H1 (cell line): ENCODE data around the gene ALG9. TPM values are rescaled to one million over a fixed set of nuclear protein-coding genes. Genes with fewer than 3 reads are reported as not detected.

Experiments
- CTCF ChIA-PET: fragments of 300-600 bp; sonication (Branson Sonifier 250); formaldehyde crosslinking; loops from one replicate; lab custom pipeline; 2021; ENCODE audit not compliant: partially characterized antibody; lab: Charles Lee
- POLR2A ChIA-PET: fragments of 300-600 bp; sonication (Branson Sonifier 250); formaldehyde crosslinking; loops from one replicate; lab custom pipeline; 2021; ENCODE audit warnings: inconsistent platforms; ENCODE audit not compliant: partially characterized antibody; lab: Charles Lee
- DNase-seq, 2 experiments: peaks; one replicate each; pipeline versions ENCODE4 v3.0.0 to v3.0.0-alpha.2; 2010 to 2022; ENCODE audit warnings: low spot score in 2 of 2, low read depth in 1 of 2, mixed read lengths in 1 of 2
- FAIRE-seq: peaks from 2 replicates; lab custom pipeline; 2011; peaks lifted over from hg19 to GRCh38; lab: Jason Lieb, UNC
- H2AFZ ChIP-seq: 2 replicates; pipeline ENCODE4 v1.8.1; 2012; ENCODE audit warnings: low read length, inconsistent platforms
- H2AK5ac ChIP-seq: 2 replicates; pipeline ENCODE4 v1.6.1; 2013; ENCODE audit warnings: low read depth, low read length
- H2BK120ac ChIP-seq: replicated peaks from 2 replicates; pipeline ENCODE3; 2013; ENCODE audit warnings: low read depth, low read length, inconsistent platforms
- H2BK12ac ChIP-seq: 2 replicates; pipeline ENCODE4 v1.6.1; 2013; ENCODE audit warnings: low read depth, low read length
- H2BK15ac ChIP-seq: 2 replicates; pipeline ENCODE4 v1.6.1; 2013; ENCODE audit warnings: low read length
- H2BK20ac ChIP-seq: 2 replicates; pipeline ENCODE4 v1.6.1; 2013; ENCODE audit warnings: low read length
- H2BK5ac ChIP-seq: 2 replicates; pipeline ENCODE4 v1.6.1; 2013; ENCODE audit warnings: low read depth, low read length
- H3K14ac ChIP-seq: 2 replicates; pipeline ENCODE4 v1.6.1; 2013; ENCODE audit warnings: inconsistent platforms; ENCODE audit not compliant: insufficient read length
- H3K18ac ChIP-seq: 2 replicates; pipeline ENCODE4 v1.6.1; 2013; ENCODE audit warnings: low read length; ENCODE audit errors: extremely low read depth
- H3K23ac ChIP-seq: 2 replicates; pipeline ENCODE4 v1.6.1; 2013; ENCODE audit warnings: inconsistent platforms; ENCODE audit not compliant: insufficient read length
- H3K23me2 ChIP-seq: 2 replicates; pipeline ENCODE4 v1.6.1; 2013; ENCODE audit warnings: low read depth, low read length
- H3K27ac ChIP-seq: 2 replicates; pipeline ENCODE4 v1.6.1; 2011; ENCODE audit warnings: low read depth, low read length, inconsistent platforms
- H3K27me3 ChIP-seq, 4 experiments: replicated peaks in 1 of 4; 1 replicate in 1 of 4; 2 replicates in 3 of 4; pipeline versions ENCODE4 v1.6.1 to v1.8.1; 2011 to 2013; ENCODE audit warnings: low read length in 3 of 4, mild to moderate bottlenecking in 3 of 4, inconsistent platforms in 2 of 4, mixed read lengths in 2 of 4, moderate library complexity in 1 of 4; ENCODE audit not compliant: control insufficient read depth in 3 of 4, insufficient read depth in 3 of 4; ENCODE audit errors: extremely low read depth in 1 of 4
- H3K36me3 ChIP-seq, 4 experiments: 2 replicates each; pipeline versions ENCODE4 v1.6.1 to v1.8.1; 2011 to 2013; ENCODE audit warnings: mild to moderate bottlenecking in 4 of 4, low read length in 3 of 4, moderate library complexity in 2 of 4, control low read depth in 1 of 4, inconsistent platforms in 1 of 4; ENCODE audit not compliant: insufficient read depth in 4 of 4, control insufficient read depth in 2 of 4
- H3K4ac ChIP-seq: replicated peaks from 2 replicates; pipeline ENCODE3; 2013; ENCODE audit warnings: low read length, low read depth, mixed read lengths, inconsistent platforms; ENCODE audit not compliant: insufficient read length
- H3K4me1 ChIP-seq, 4 experiments: replicated peaks in 1 of 4; 1 replicate in 1 of 4; 2 replicates in 3 of 4; pipeline versions ENCODE4 v1.6.1 to v1.8.1; 2011 to 2013; ENCODE audit warnings: low read length in 3 of 4, inconsistent platforms in 2 of 4, mixed read lengths in 1 of 4; ENCODE audit not compliant: insufficient read depth in 4 of 4, control insufficient read depth in 3 of 4
- H3K4me2 ChIP-seq, 2 experiments: 2 replicates each; pipeline versions ENCODE4 v1.6.1 to v1.8.1; 2011 to 2013; ENCODE audit warnings: low read depth in 2 of 2, low read length in 2 of 2, control low read depth in 1 of 2, inconsistent platforms in 1 of 2, mild to moderate bottlenecking in 1 of 2; ENCODE audit not compliant: insufficient read depth in 1 of 2
- H3K4me3 ChIP-seq, 4 experiments: fragments of 200-600, 300-600 bp in 1 of 4; sonication (generic), shearing (Covaris generic), sonication (Bioruptor Twin) in 1 of 4; 2 replicates each; pipeline versions ENCODE4 v1.5.1 to v1.8.1; 2011 to 2016; ENCODE audit warnings: low read length in 4 of 4, low read depth in 3 of 4, control low read depth in 2 of 4, inconsistent platforms in 2 of 4, mild to moderate bottlenecking in 2 of 4, mixed read lengths in 1 of 4, moderate library complexity in 1 of 4; ENCODE audit not compliant: insufficient read depth in 2 of 4; ENCODE audit errors: extremely low read depth in 1 of 4
- H3K56ac ChIP-seq: replicated peaks from 2 replicates; pipeline ENCODE3; 2013; ENCODE audit warnings: low read depth, mild to moderate bottlenecking, mixed read lengths, low read length, inconsistent platforms; ENCODE audit not compliant: insufficient read length
- H3K79me1 ChIP-seq: 2 replicates; pipeline ENCODE4 v1.6.1; 2013; ENCODE audit warnings: low read depth, low read length, control low read depth
- H3K79me2 ChIP-seq, 2 experiments: 2 replicates each; pipeline versions ENCODE4 v1.6.1 to v1.8.1; 2012 to 2013; ENCODE audit warnings: low read length in 2 of 2, mild to moderate bottlenecking in 2 of 2, inconsistent platforms in 1 of 2; ENCODE audit not compliant: insufficient read depth in 2 of 2, control insufficient read depth in 1 of 2
- H3K9ac ChIP-seq, 4 experiments: replicated peaks in 1 of 4; 1 replicate in 1 of 4; 2 replicates in 3 of 4; pipeline versions ENCODE4 v1.6.1 to v1.8.1; 2011 to 2013; ENCODE audit warnings: low read depth in 3 of 4, low read length in 3 of 4, control low read depth in 2 of 4, mild to moderate bottlenecking in 2 of 4, moderate library complexity in 2 of 4, inconsistent platforms in 1 of 4; ENCODE audit errors: extremely low read depth in 1 of 4
- H3K9me3 ChIP-seq, 2 experiments: 2 replicates each; pipeline versions ENCODE4 v1.6.1 to v1.8.1; 2012 to 2013; ENCODE audit warnings: mild to moderate bottlenecking in 2 of 2, moderate library complexity in 2 of 2, control low read depth in 1 of 2, inconsistent platforms in 1 of 2, low read depth in 1 of 2, low read length in 1 of 2, mixed read lengths in 1 of 2; ENCODE audit not compliant: insufficient read depth in 2 of 2
- H4K20me1 ChIP-seq, 2 experiments: replicated peaks in 1 of 2; 2 replicates each; pipeline versions ENCODE3 to v1.8.1; 2011 to 2013; ENCODE audit warnings: inconsistent platforms in 2 of 2, low read length in 2 of 2, mild to moderate bottlenecking in 1 of 2; ENCODE audit not compliant: insufficient read depth in 2 of 2, control insufficient read depth in 1 of 2
- H4K5ac ChIP-seq: 2 replicates; pipeline ENCODE4 v1.6.1; 2013; ENCODE audit warnings: low read length, low read depth, mixed read lengths, inconsistent platforms; ENCODE audit not compliant: insufficient read length
- H4K8ac ChIP-seq: 2 replicates; pipeline ENCODE4 v1.8.0; 2013; ENCODE audit warnings: mild to moderate bottlenecking, moderate library complexity, low read length, inconsistent platforms; ENCODE audit not compliant: insufficient read depth; ENCODE audit errors: extremely low read depth
- H4K91ac ChIP-seq: replicated peaks from 2 replicates; pipeline ENCODE3; 2013; ENCODE audit warnings: low read length, mixed read lengths, inconsistent platforms; ENCODE audit not compliant: insufficient read length
- CBX8 ChIP-seq: fragments of 300-800, 300-1000 bp; sonication (generic); IDR thresholded peaks from 2 replicates; pipeline ENCODE4 v1.7.1; 2016; ENCODE audit warnings: low read depth, low read length, borderline replicate concordance
- CHD1 ChIP-seq: IDR thresholded peaks from 2 replicates; pipeline ENCODE4 v1.6.1; 2012; ENCODE audit warnings: low read depth, low read length, improper control_type of control experiment
- KDM4A ChIP-seq: IDR thresholded peaks from one replicate; pipeline ENCODE4 v1.7.1; 2012; ENCODE audit warnings: low read depth, mild to moderate bottlenecking, moderate library complexity, low read length, inconsistent platforms; ENCODE audit not compliant: severe bottlenecking
- KDM5A ChIP-seq: fragments of 200-600 bp; IDR thresholded peaks from 2 replicates; pipeline ENCODE4 v1.7.1; 2012; ENCODE audit warnings: mild to moderate bottlenecking, low read length, inconsistent platforms, mixed read lengths
- NRF1 ChIP-seq: IDR thresholded peaks from 2 replicates; pipeline ENCODE4 v1.6.1; 2011; ENCODE audit warnings: mild to moderate bottlenecking, low read depth, low read length, improper control_type of control experiment
- POLR2A ChIP-seq, 2 experiments: IDR thresholded peaks; 1 replicate in 1 of 2; 2 replicates in 1 of 2; pipeline ENCODE4 v1.6.1; 2011; ENCODE audit warnings: low read depth in 2 of 2, low read length in 2 of 2, mild to moderate bottlenecking in 2 of 2; ENCODE audit errors: control extremely low read depth in 1 of 2
- POLR2AphosphoS5 ChIP-seq: IDR thresholded peaks from 2 replicates; pipeline ENCODE4 v1.6.1; 2011; ENCODE audit warnings: low read depth, low read length
- SIN3A ChIP-seq, 2 experiments: IDR thresholded peaks in 1 of 2; conservative IDR thresholded peaks in 1 of 2; 2 replicates each; pipeline ENCODE4 v1.6.1; 2011 to 2012; ENCODE audit warnings: low read length in 2 of 2, improper control_type of control experiment in 1 of 2, low read depth in 1 of 2, mild to moderate bottlenecking in 1 of 2
- SP1 ChIP-seq: IDR thresholded peaks from 2 replicates; pipeline ENCODE4 v1.6.1; 2011; ENCODE audit warnings: low read depth, low read length
- ZNF274 ChIP-seq: IDR thresholded peaks from 2 replicates; pipeline ENCODE4 v1.7.0; 2012; ENCODE audit warnings: low read length, borderline replicate concordance; ENCODE audit errors: extremely low read depth
- WGBS, 2 experiments: shearing (Covaris generic) in 1 of 2; methylation state at CpG; one replicate each; pipeline versions ENCODE4 v1.1.6 to v1.1.7; 2013 to 2015; ENCODE audit warnings: low lambda C conversion rate in 2 of 2, mixed read lengths in 2 of 2, inconsistent platforms in 1 of 2, low coverage in 1 of 2, missing lambda C conversion rate in 1 of 2; ENCODE audit not compliant: insufficient replicate concordance in 2 of 2, insufficient coverage in 1 of 2, insufficient read length in 1 of 2; ENCODE audit errors: extremely low coverage in 1 of 2, missing lambda C conversion rate in 1 of 2; 5-methylcytosine and 5-hydroxymethylcytosine counted together
- polyA plus RNA-seq, 7 experiments: library from polyadenylated mRNA; depleted of rRNA in 3 of 7; stranded (reverse) in 5 of 7; unstranded in 2 of 7; fragments of >200 nt in 5 of 7; fragments of 200-250 nt in 2 of 7; gene quantifications; 1 replicate in 5 of 7; 2 replicates in 1 of 7; 4 replicates in 1 of 7; pipeline versions ENCODE4 v1.2.1 to v1.2.3, GENCODE V29; 2011 to 2013; ENCODE audit warnings: missing spikeins in 2 of 7, mixed read lengths in 2 of 7
- total RNA-seq: library from RNA; stranded (reverse); fragmentation: NEBNext Ultra II Directional; extraction: Animal tissue kit (Norgen Biotek cat#: 25700); gene quantifications from 2 replicates; pipeline ENCODE4 v1.2.1, GENCODE V29; 2021
- TF ChIP-seq, protein P1 (sequence below): IDR thresholded peaks from 2 replicates; pipeline ENCODE4 v1.6.1; 2011; ENCODE audit warnings: low read length, improper control_type of control experiment

ALG9 gene
- total and polyA plus RNA-seq, 2 of the 8 experiments (the other 6 are each of a cell fraction or from before 2014, with no cell fraction given) = 23.5 to 24.5 TPM

DNA sequence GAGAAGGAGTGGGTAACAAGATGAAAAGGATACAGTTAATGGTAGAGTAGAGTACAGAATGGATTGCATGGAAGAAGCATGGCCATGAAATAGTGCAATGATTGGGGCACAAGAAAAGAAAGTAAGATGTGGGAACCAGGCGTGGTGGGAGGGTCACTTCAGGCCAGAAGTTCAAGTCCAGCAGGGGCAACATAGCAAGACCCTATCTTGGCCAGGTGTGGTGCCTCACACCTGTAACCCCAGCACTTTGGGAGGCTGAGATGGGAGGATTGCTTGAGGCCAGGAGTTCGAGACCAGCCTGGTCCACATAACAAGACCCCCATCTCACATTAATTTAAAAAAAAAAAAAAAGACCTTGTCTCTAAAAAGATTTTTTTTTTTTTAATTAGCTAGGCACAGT, 45.9 kb upstream of the ALG9 start:
- FAIRE-seq (no peak), DNase-seq (no peak)
- TF ChIP-seq CBX8 (no peak), POLR2A (IDR thresholded peaks at IDR 0.05; ENCODE audit: control extremely low read depth in 1 of 2, low read depth in 2 of 2, low read length in 2 of 2) (no peak), POLR2AphosphoS5 (no peak), KDM4A (no peak), KDM5A (no peak), CHD1 (no peak), SP1 (no peak), ZNF274 (no peak), SIN3A (conservative IDR thresholded peaks at IDR 0.05 in 1 of 2, IDR thresholded peaks at IDR 0.05 in 1 of 2; ENCODE audit: low read depth in 1 of 2, low read length in 2 of 2) (no peak), NRF1 (no peak)
- TF ChIP-seq, protein P1, sequence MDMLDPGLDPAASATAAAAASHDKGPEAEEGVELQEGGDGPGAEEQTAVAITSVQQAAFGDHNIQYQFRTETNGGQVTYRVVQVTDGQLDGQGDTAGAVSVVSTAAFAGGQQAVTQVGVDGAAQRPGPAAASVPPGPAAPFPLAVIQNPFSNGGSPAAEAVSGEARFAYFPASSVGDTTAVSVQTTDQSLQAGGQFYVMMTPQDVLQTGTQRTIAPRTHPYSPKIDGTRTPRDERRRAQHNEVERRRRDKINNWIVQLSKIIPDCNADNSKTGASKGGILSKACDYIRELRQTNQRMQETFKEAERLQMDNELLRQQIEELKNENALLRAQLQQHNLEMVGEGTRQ = no peak
- Histone ChIP-seq H4K91ac (no peak overlapping the region), H3K36me3 (no peaks in the 10 kb centered on the region), H2BK12ac (no peak overlapping the region), H2AK5ac (no peak overlapping the region), H3K4me2 (no peak overlapping the region), H2AFZ (no peak overlapping the region), H3K4me1 (peaks cover 0 to 10% (median 6%) of the 10 kb centered on the region in 4 experiments; a peak in 5 of 7 replicates), H3K79me1 (no peaks in the 10 kb centered on the region), H3K27ac (no peak overlapping the region), H2BK120ac (no peak overlapping the region), H3K27me3 (no peaks in the 10 kb centered on the region), H3K79me2 (no peaks in the 10 kb centered on the region), H3K9me3 (no peaks in the 10 kb centered on the region), H2BK20ac (0 out of 2 replicates have a peak overlapping the region, but pooled peaks have one; percentile 15), H4K8ac (no peak overlapping the region; the same call in 1 of the 2 replicates), H3K56ac (no peak overlapping the region), H3K18ac (no peak overlapping the region), H4K5ac (no peak overlapping the region), H2BK15ac (no peak overlapping the region), H3K14ac (no peak overlapping the region), H3K23ac (no peak overlapping the region), H3K23me2 (peaks cover 4% of the 10 kb centered on the region; the same call in 1 of the 2 replicates), H3K4me3 (no peak overlapping the region), H2BK5ac (no peak overlapping the region), H4K20me1 (no peaks in the 10 kb centered on the region), H3K9ac (no peak overlapping the region), H3K4ac (no peak overlapping the region)
- WGBS, 2 experiments = 92% methylated on average over 2 of the region's 2 CpGs; no CpG with 5 or more reads in 1 of the 2 experiments
- CTCF ChIA-PET = interaction anchor here (1.0 kb wide), 1 partner anchor 10 kb away, joined by 5 read pairs; no protein-coding TSS in a partner anchor
- POLR2A ChIA-PET = no interaction called here
